ENCODE measurements around the gene SART1.

The SART1 gene

DNA sequence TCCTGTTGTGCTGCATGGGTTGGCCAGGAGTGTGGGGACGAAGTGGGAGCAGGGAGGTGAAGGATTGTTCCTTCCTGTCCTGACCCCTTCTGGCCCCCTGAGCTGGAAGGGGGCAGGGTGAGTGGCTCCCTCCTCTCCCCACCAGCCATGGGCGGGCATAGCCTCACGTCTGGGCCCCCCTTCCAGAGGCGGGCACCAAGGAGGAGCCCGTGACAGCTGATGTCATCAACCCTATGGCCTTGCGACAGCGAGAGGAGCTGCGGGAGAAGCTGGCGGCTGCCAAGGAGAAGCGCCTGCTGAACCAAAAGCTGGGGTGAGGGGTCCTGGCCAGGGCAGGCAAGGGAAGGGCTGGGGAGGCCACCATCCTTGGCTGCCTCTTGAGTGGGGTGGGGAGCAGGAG lies 3.4 kb downstream of the SART1 start:
- DNase-seq (ENCODE audit: low read depth in 3 of 3), result no peak

DNA sequence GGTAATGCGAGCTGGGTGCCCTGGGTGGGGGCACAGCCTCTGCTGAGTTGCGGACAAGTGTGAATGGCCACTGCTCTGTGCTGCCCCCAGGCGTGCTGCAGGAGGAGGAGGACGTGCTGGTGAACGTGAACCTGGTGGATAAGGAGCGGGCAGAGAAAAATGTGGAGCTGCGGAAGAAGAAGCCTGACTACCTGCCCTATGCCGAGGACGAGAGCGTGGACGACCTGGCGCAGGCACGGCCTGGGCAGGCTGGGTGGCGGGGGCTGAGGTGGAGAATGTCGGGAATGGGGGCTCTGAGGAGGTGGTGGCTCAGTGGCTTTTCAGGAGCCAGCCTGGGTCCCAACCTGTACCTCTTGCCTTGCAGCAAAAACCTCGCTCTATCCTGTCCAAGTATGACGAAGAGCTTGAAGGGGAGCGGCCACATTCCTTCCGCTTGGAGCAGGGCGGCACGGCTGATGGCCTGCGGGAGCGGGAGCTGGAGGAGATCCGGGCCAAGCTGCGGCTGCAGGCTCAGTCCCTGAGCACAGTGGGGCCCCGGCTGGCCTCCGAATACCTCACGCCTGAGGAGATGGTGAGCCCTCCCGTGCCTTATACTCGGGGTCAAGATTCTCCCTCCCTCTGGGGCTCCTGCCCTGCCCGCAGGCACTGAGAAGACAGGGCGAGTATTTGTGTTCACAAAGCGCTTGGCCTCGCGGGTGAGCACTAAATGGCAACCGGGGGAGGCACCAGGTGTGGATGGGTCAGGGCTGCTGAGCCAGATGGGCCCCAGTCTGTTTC lies 4.6 kb downstream of the SART1 start:
- DNase-seq (ENCODE audit: low read depth in 3 of 3), result no peak

DNA sequence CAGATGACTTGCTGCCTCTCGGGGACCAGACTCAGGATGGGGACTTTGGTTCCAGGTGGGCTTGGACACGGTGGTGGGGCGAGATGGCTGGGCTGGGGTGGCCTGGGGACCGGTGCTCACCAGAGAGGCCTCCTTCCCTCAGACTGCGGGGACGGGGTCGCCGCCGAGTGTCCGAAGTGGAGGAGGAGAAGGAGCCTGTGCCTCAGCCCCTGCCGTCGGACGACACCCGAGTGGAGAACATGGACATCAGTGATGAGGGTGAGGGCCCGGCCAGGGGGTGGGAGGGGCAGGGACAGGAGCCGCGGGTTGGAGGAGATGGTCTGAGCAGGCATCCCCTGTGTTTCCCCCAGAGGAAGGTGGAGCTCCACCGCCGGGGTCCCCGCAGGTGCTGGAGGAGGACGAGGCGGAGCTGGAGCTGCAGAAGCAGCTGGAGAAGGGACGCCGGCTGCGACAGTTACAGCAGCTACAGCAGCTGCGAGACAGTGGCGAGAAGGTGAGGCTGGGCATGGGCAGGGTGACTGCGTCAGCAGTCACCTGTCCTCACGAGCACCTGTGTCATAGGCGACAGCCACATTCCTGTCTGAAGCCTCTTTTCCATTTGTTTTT lies 5.9 kb downstream of the SART1 start:
- no peak for DNase-seq (ENCODE audit: low read depth in 3 of 3)

DNA sequence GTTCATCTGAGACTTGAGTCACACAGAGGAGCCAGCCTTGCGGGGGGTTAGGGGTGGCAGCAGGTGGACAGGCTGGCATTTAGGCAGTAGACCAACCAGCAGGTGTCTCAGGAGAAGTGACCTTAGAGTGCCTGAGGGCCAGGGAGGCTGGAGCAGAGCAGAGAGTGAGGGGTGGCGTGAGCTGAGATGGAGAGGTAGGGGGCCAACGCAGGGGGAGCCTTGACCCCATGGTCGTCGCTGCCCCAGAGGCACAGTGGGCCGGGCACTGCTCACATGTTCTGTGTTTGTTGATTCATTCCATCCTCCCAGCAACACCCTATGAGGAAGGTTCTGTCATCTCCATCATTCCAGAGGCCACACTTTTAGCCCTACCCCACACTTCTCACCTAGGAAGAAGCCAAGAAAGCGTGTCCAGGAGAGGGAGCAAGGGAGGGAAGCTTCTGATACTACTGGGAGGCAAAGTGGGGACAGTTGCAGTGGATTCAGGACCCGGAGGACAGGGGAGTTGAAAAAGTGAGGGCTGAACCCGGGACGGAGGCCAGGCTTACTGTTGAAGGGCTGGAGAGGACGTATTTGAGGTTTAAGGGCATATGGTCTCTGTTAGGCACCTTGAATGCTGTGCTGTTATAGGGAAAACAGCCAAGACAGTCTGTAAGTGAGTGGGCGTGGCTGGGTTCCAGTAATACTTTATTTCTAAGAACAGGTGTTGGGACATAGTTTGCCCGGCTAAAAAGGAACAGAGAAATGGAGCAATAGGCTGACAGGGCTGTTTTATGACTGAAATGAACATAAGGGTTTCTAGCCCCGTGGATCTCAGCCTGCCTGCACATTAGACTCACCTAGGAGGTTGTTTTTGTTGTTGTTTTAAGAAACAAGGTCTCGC lies 7.3 kb downstream of the SART1 start:
- no peak for DNase-seq (ENCODE audit: low read depth in 3 of 3)

DNA sequence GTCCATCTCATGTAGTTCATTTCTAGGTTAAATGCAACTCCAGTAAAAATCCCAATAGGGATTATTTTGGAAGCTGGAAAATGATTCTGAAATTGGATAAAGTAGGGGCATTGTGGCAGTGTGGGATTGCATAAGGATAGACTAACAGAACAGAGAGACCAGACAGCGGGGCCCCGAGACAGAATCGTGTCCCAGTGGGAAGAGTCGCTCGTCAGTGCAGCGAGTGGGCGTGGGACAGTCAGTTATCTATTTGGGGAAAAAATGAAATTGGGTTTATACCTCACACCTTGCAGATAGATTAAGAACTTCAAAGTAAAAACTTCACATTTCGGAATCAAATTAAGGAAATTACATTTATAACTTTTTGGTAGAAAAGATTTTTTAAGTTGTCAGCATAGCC lies 10.6 kb downstream of the SART1 start:
- DNase-seq (ENCODE audit: low read depth in 3 of 3), result no peak

DNA sequence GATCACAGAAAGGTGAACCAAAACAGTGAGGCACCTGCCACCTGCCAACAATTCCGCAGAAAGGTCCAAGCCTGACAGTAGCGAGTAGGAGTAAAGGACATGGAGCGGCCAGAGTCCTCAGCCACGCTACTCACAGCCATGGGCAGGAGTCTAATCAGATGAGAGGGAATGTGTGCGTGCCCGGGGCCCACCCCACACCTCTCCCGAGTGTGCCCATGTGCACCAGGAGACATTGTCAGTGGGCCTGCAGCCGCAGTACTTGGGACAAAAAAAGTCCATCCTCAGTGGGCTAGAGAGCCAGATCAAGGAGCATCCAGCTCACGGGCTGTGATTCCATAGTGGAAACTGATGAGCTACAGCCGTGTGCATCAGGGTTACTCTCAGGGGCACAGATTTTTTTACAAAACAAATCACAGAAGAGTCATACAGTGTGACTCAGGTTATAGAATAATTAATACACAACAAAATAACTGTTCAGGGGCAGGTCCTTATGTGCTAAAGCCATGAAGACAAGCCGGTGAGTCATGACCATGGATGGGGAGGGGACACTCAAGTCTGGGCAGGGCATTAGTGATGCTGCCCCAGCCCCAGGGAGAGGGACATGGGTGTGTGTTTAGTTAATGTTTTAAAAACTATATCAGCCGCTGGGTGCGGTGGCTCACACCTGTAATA lies 12.0 kb downstream of the SART1 start:
- DNase-seq (ENCODE audit: low read depth in 3 of 3), result no peak

DNA sequence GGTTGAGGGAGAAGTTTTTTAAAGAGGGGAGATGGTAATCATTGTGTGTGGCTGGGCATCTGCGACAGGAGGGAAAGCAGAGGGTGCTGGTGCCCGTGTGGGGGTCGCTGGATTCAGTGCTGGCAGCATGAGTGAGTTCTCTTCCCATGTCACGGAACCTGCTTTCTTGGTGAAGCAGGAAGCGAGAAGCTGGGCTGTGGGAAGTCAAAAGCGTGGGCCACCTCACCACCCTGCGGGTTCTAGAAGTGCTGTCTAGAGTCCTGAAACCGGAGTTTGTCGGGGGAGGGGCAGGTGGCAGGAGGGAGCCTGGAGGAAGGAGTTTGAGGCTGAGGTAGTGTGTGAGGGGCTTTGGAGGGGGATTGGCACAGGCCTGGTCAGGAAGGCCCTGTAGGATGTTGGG lies 14.2 kb downstream of the SART1 start:
- DNase-seq (ENCODE audit: low read depth in 3 of 3), result no peak

DNA sequence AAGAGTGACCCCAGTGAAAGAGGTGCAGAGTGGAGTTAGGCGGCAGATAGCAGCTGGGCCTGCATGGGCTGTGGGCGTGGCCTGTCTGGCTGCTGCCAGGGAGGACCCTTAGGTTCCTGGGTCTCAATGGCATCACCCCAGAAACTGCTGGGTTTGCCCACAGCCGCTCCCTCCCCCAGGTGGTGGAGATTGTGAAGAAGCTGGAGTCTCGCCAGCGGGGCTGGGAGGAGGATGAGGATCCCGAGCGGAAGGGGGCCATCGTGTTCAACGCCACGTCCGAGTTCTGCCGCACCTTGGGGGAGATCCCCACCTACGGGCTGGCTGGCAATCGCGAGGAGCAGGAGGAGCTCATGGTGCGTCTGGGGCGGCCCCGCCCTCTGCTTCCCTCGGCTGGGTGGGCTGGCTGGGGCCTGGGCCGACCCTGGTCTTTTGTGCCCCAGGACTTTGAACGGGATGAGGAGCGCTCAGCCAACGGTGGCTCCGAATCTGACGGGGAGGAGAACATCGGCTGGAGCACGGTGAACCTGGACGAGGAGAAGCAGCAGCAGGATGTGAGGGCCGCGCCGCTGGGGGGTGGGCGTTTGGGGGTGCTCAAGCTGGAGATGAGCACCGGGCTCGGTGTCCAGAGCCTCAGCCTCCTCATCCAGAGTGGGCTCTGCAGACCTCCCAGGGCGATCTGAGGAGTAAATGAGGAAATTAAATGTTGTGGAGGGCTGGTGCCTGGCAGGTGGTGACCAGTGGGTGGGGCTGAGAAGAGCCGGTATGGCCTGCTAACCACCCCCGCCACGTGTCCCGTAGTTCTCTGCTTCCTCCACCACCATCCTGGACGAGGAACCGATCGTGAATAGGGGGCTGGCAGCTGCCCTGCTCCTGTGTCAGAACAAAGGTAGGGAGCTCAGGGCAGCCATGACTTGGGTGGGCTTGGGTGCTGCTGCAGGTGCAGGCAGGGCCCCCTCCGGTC lies 15.0 kb downstream of the SART1 start:
- DNase-seq (ENCODE audit: low read depth in 3 of 3), result no peak

DNA sequence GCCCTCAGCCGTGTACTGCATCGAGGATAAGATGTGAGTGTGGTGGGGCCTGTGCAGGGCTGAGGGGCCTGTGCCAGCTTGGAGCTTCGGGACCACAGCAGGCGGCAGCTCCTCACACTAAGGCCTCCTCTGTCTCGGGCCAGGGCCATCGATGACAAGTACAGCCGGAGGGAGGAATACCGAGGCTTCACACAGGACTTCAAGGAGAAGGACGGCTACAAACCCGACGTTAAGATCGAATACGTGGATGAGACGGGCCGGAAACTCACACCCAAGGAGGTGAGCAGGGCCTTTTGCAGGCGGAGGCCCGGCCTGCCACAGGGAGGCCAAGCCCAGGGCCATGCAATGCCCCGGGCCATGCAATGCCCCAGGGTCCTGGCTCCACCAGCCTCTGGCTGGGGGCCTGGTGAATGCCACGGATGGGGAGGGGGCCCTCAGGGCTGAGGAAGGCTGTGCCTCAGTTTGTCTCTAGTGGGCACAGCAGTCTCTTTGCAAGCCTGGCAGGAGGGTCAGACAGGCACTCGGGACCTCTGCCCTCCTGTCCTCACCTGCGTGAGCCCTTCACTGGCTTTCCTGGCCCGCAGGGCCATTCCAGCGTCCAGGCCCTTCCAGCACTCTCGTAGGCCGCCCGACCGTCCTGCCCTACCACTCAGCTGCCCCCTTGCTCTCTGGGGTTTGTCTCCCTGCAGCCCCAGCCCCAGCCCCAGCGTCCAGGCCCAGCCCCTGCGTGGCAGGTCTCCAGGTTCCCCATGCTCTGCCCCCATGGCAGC lies 16.3 kb downstream of the SART1 start:
- no peak for DNase-seq (ENCODE audit: low read depth in 3 of 3)

DNA sequence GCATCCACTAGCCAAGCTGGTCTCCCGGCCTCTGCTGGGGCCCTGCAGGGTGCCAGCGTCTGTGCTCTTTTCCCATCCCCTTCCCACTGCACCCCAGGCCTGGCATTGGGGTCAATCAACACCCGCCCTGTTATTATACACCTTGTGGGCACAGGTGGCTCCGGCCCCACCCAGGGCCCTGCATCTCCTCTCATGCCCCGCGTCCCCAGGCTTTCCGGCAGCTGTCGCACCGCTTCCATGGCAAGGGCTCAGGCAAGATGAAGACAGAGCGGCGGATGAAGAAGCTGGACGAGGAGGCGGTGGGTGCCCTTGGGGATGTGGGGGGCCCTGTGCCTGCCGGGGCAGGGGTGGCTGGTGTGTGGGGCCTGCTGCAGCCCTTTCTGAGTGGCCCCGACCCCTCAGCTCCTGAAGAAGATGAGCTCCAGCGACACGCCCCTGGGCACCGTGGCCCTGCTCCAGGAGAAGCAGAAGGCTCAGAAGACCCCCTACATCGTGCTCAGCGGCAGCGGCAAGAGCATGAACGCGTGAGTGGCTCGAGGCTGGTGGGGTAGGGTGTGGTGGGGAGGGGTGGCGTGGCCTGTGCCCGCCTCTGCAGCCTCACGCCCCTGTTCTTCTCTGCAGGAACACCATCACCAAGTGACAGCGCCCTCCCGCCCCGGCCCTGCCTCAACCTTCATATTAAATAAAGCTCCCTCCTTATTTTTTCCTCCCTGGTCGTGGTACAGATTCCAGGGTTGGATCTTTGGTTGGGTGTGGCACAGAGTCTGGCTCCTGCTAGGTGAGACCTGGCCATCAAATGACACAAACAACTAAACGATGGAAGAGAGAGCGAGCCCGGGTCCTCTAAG lies 17.1 kb downstream of the SART1 start:
- no peak for DNase-seq (ENCODE audit: low read depth in 3 of 3)

DNA sequence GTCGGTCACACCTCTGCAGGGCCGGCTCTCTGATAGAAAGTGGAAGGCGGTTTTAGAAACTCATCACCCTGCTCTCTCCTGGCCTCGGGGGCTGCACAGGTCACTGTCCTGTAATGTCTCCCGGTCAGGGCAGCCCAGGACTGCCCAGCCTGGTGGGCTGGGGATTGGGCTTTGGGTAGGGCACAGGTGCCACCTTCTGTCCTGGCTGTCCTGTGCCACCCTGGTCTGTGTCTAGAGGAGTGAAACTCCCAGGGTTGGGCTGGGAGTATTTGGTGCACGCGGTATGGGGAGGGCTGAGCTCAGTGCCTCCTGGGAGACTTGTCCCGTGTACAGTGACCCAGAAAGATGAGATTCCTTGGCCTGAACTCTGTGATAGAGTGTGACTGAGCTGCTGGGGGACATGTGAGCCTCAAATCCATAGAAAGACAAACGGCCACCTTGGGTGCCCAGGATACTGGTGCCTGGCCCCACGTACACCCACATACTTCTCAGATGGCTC lies 17.8 kb downstream of the SART1 start:
- DNase-seq (ENCODE audit: low read depth in 3 of 3), result no peak

DNA sequence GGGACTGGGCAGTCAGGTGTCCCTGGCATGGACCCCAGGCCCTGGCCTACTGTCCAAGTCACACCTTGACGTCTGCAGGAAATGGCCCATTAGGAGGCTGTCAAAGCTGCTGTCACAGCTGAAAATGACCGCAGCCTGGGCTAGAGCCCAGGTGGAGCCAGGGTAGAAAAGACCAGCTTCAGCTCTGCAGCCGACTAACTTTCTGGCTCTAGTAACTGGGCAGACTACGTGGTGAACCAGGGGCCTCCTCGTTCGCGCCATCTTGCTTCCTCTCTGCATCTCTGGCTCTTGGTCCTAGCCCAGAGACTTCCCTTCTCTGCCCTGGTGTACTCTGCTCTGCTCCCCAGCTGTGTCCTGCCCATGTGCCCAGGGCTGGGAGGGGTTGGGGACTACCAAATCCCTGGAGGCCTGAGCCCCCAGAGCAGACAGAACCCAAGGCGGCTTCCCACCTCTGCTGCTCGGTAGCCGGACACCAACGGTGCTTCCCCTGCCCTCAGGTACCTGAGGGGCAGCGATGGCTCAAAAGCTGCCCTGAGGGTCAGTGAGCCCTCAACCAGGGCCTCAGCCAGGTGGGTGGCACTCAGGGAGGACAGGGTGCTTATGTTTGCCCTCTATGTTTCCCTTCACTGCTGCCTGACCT lies 19.7 kb downstream of the SART1 start:
- no peak for DNase-seq (ENCODE audit: low read depth in 3 of 3)

DNA sequence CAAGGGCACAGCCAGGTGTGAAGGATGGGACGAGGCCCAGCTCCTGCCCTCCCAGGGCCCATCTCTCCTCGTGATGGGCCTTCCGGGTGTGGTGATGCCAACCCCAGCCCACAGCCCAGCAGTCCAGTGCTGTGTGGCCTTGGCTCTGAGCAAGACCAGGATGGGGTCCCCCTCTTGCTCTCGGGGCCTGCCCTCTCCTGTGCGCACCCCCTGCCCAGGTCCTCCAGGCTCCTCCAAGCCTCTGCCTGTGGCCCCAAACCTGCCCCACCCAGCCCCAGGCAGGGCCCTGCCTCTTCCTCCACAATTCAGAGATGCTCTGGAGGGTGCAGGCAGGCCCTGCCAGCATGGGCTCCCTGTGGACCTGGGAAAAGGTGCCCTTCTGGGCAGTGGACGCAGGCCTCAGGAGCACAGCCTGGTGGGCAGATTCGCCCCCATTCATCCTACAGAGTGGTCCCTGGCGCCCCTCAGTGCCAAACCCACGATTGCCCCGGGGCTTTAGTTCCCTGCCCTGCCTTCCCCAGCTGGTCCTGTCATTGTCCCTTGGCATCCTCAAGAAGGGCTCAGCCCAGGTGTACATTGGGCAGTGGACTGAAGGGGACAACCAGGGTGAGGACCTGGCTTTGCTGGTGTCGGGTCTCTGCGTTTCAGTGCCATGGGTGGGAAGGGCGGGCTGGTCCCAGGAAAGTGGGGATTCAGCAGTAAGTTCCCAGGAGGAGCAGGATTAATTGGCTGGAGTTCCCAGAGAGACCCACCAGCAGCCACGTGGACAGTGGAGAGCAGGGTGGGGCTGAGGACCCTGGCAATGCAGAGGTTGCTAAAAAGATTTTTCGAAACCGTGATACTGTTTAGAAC lies 20.7 kb downstream of the SART1 start:
- no peak for DNase-seq (ENCODE audit: low read depth in 3 of 3)

DNA sequence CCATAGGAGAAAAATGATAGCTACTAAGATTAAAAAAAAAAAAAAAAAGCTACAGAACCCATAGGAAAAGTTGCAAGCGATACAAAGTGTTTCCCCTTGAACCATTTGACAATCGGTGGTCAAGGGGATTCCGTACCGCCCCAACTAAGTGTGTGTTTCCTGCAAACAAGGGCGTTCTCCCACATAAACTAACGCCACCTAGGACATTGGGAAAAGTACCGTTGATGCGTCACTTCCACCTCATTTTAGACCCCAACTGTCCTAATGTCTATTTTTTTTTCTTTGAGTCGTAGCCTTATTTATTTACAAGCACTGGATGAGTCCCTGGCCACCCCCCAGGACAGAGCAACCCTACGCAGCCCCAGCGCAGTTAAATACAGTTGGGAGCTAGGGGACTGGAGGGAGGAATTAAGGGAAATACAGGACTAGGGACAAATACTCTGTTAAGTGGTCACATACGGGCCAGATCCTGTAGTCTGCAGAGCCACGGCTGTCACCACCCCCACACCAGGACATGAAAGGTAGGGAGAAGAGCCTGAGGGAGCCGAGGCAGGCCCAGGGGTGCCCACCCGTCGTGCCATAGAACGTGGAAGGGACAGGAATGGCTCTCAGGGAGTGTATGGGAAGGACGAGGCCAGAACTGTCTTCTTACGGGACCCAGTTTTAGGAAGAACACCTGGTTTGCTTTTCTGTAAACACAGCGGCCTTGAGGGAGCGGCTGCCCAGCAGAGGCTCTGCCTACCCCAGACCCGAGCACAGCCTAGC lies 21.5 kb downstream of the SART1 start:
- no peak for DNase-seq (ENCODE audit: low read depth in 3 of 3)

DNA sequence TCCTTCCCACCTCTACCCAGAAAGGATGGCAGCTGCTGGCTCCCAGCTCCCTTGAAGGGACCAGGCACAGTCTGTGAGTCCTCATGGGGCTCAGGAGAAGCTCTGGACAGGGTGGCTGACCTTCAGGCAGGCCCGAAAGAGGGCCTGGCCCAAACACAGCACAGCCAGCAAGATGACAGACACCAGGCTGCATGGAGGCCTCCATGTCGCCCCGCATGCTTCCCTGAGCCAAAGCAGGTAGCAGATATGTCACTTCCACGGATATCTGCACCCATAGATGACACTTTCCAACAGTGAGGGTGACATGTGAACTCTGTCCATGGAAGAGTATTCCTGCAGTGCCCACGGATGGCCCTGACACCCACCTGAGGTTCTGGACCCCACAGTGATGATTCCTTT lies 22.1 kb downstream of the SART1 start:
- DNase-seq (ENCODE audit: low read depth in 3 of 3), result no peak

DNA sequence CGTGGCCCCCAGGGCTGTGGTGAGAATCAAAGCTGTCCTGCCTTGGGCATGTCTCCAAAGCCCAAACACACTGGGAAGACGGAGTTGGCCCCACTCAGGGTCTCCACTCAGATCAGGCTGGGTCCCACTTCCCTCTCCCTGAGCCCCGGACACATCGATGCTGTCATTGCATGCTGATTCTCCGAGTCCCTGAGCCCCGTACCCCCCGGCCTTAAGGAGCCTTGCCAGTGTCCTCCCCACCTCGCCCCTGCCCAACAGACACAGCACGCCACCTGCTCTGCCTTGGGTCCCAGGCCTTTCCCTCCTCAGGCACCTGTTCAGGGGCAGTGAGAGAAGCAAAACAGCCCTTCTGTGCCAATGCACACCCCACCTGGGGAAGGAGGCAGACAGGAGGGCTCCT lies 25.8 kb downstream of the SART1 start:
- DNase-seq (ENCODE audit: low read depth in 3 of 3), result no peak

Measured in stimulated activated CD4-positive, alpha-beta T cell treated with anti-CD3 and anti-CD28 coated beads, TNF-alpha, amount 100 ng/mL, for 48 hours (primary cell).